Measurements from ENCODE around the gene KIF16B. TPM values are rescaled to one million over a fixed set of nuclear protein-coding genes. Genes with fewer than 3 reads are reported as not detected.

The KIF16B gene
- total and polyA plus RNA-seq, 9 of the 15 experiments (the other 6 are each of a cell fraction or from before 2014, with no cell fraction given) = 1.00 to 10.6 (median 8.5) TPM

- TF ChIP-seq RBM15 (IDR thresholded peaks at IDR 0.05; ENCODE audit: insufficient read depth, low read length) (no peak), VEZF1 (CRISPR knock-in tag; IDR thresholded peaks at IDR 0.05) (peak; percentile 32), TEAD2 (tag; IDR thresholded peaks at IDR 0.05) (no peak), CBFA2T2 (conservative IDR thresholded peaks at IDR 0.05) (0 out of 2 replicates have a peak, but pooled peaks have one; percentile 32), MXD1 (CRISPR knock-in tag; IDR thresholded peaks at IDR 0.05; ENCODE audit: borderline replicate concordance, poor library complexity, severe bottlenecking) (no peak), ZNF583 (CRISPR knock-in tag; IDR thresholded peaks at IDR 0.05) (no peak), IRF1 (CRISPR knock-in tag; IDR thresholded peaks at IDR 0.05; ENCODE audit: borderline replicate concordance) (no peak), RB1 (IDR thresholded peaks at IDR 0.05; ENCODE audit: low read depth) (no peak), ZKSCAN1 (IDR thresholded peaks at IDR 0.05; ENCODE audit: low read depth, low read length) (no peak), USF2 (CRISPR knock-in tag; IDR thresholded peaks at IDR 0.05) (peak; percentile 74), REST (IDR thresholded peaks at IDR 0.05; ENCODE audit: borderline replicate concordance) (0 out of 2 replicates have a peak, but pooled peaks have one; percentile 6), REST (CRISPR knock-in tag; IDR thresholded peaks at IDR 0.05; ENCODE audit: low read depth) (no peak)
These were observed 344.5 kb downstream of the KIF16B start (continued) for GRCh38 chr20:16228722-16229121.
